H1 (cell line): ENCODE results near the gene LURAP1L. TPM values are rescaled to one million over a fixed set of nuclear protein-coding genes. Genes with fewer than 3 reads are reported as not detected.

Source experiments
- CTCF ChIA-PET: fragments of 300-600 bp; sonication (Branson Sonifier 250); formaldehyde crosslinking; loops from one replicate; lab custom pipeline; 2021; ENCODE audit not compliant: partially characterized antibody; lab: Charles Lee
- POLR2A ChIA-PET: fragments of 300-600 bp; sonication (Branson Sonifier 250); formaldehyde crosslinking; loops from one replicate; lab custom pipeline; 2021; ENCODE audit warnings: inconsistent platforms; ENCODE audit not compliant: partially characterized antibody; lab: Charles Lee
- DNase-seq, 2 experiments: peaks; one replicate each; pipeline versions ENCODE4 v3.0.0 to v3.0.0-alpha.2; 2010 to 2022; ENCODE audit warnings: low spot score in 2 of 2, low read depth in 1 of 2, mixed read lengths in 1 of 2
- FAIRE-seq: peaks from 2 replicates; lab custom pipeline; 2011; peaks lifted over from hg19 to GRCh38; lab: Jason Lieb, UNC
- H2AFZ ChIP-seq: 2 replicates; pipeline ENCODE4 v1.8.1; 2012; ENCODE audit warnings: low read length, inconsistent platforms
- H2AK5ac ChIP-seq: 2 replicates; pipeline ENCODE4 v1.6.1; 2013; ENCODE audit warnings: low read depth, low read length
- H2BK120ac ChIP-seq: replicated peaks from 2 replicates; pipeline ENCODE3; 2013; ENCODE audit warnings: low read depth, low read length, inconsistent platforms
- H2BK12ac ChIP-seq: 2 replicates; pipeline ENCODE4 v1.6.1; 2013; ENCODE audit warnings: low read depth, low read length
- H2BK15ac ChIP-seq: 2 replicates; pipeline ENCODE4 v1.6.1; 2013; ENCODE audit warnings: low read length
- H2BK20ac ChIP-seq: 2 replicates; pipeline ENCODE4 v1.6.1; 2013; ENCODE audit warnings: low read length
- H2BK5ac ChIP-seq: 2 replicates; pipeline ENCODE4 v1.6.1; 2013; ENCODE audit warnings: low read depth, low read length
- H3K14ac ChIP-seq: 2 replicates; pipeline ENCODE4 v1.6.1; 2013; ENCODE audit warnings: inconsistent platforms; ENCODE audit not compliant: insufficient read length
- H3K18ac ChIP-seq: 2 replicates; pipeline ENCODE4 v1.6.1; 2013; ENCODE audit warnings: low read length; ENCODE audit errors: extremely low read depth
- H3K23ac ChIP-seq: 2 replicates; pipeline ENCODE4 v1.6.1; 2013; ENCODE audit warnings: inconsistent platforms; ENCODE audit not compliant: insufficient read length
- H3K23me2 ChIP-seq: 2 replicates; pipeline ENCODE4 v1.6.1; 2013; ENCODE audit warnings: low read depth, low read length
- H3K27ac ChIP-seq: 2 replicates; pipeline ENCODE4 v1.6.1; 2011; ENCODE audit warnings: low read depth, low read length, inconsistent platforms
- H3K27me3 ChIP-seq, 4 experiments: replicated peaks in 1 of 4; 1 replicate in 1 of 4; 2 replicates in 3 of 4; pipeline versions ENCODE4 v1.6.1 to v1.8.1; 2011 to 2013; ENCODE audit warnings: low read length in 3 of 4, mild to moderate bottlenecking in 3 of 4, inconsistent platforms in 2 of 4, mixed read lengths in 2 of 4, moderate library complexity in 1 of 4; ENCODE audit not compliant: control insufficient read depth in 3 of 4, insufficient read depth in 3 of 4; ENCODE audit errors: extremely low read depth in 1 of 4
- H3K36me3 ChIP-seq, 4 experiments: 2 replicates each; pipeline versions ENCODE4 v1.6.1 to v1.8.1; 2011 to 2013; ENCODE audit warnings: mild to moderate bottlenecking in 4 of 4, low read length in 3 of 4, moderate library complexity in 2 of 4, control low read depth in 1 of 4, inconsistent platforms in 1 of 4; ENCODE audit not compliant: insufficient read depth in 4 of 4, control insufficient read depth in 2 of 4
- H3K4ac ChIP-seq: replicated peaks from 2 replicates; pipeline ENCODE3; 2013; ENCODE audit warnings: low read length, low read depth, mixed read lengths, inconsistent platforms; ENCODE audit not compliant: insufficient read length
- H3K4me1 ChIP-seq, 4 experiments: replicated peaks in 1 of 4; 1 replicate in 1 of 4; 2 replicates in 3 of 4; pipeline versions ENCODE4 v1.6.1 to v1.8.1; 2011 to 2013; ENCODE audit warnings: low read length in 3 of 4, inconsistent platforms in 2 of 4, mixed read lengths in 1 of 4; ENCODE audit not compliant: insufficient read depth in 4 of 4, control insufficient read depth in 3 of 4
- H3K4me2 ChIP-seq, 2 experiments: 2 replicates each; pipeline versions ENCODE4 v1.6.1 to v1.8.1; 2011 to 2013; ENCODE audit warnings: low read depth in 2 of 2, low read length in 2 of 2, control low read depth in 1 of 2, inconsistent platforms in 1 of 2, mild to moderate bottlenecking in 1 of 2; ENCODE audit not compliant: insufficient read depth in 1 of 2
- H3K4me3 ChIP-seq, 4 experiments: fragments of 200-600, 300-600 bp in 1 of 4; sonication (generic), shearing (Covaris generic), sonication (Bioruptor Twin) in 1 of 4; 2 replicates each; pipeline versions ENCODE4 v1.5.1 to v1.8.1; 2011 to 2016; ENCODE audit warnings: low read length in 4 of 4, low read depth in 3 of 4, control low read depth in 2 of 4, inconsistent platforms in 2 of 4, mild to moderate bottlenecking in 2 of 4, mixed read lengths in 1 of 4, moderate library complexity in 1 of 4; ENCODE audit not compliant: insufficient read depth in 2 of 4; ENCODE audit errors: extremely low read depth in 1 of 4
- H3K56ac ChIP-seq: replicated peaks from 2 replicates; pipeline ENCODE3; 2013; ENCODE audit warnings: low read depth, mild to moderate bottlenecking, mixed read lengths, low read length, inconsistent platforms; ENCODE audit not compliant: insufficient read length
- H3K79me1 ChIP-seq: 2 replicates; pipeline ENCODE4 v1.6.1; 2013; ENCODE audit warnings: low read depth, low read length, control low read depth
- H3K79me2 ChIP-seq, 2 experiments: 2 replicates each; pipeline versions ENCODE4 v1.6.1 to v1.8.1; 2012 to 2013; ENCODE audit warnings: low read length in 2 of 2, mild to moderate bottlenecking in 2 of 2, inconsistent platforms in 1 of 2; ENCODE audit not compliant: insufficient read depth in 2 of 2, control insufficient read depth in 1 of 2
- H3K9ac ChIP-seq, 4 experiments: replicated peaks in 1 of 4; 1 replicate in 1 of 4; 2 replicates in 3 of 4; pipeline versions ENCODE4 v1.6.1 to v1.8.1; 2011 to 2013; ENCODE audit warnings: low read depth in 3 of 4, low read length in 3 of 4, control low read depth in 2 of 4, mild to moderate bottlenecking in 2 of 4, moderate library complexity in 2 of 4, inconsistent platforms in 1 of 4; ENCODE audit errors: extremely low read depth in 1 of 4
- H3K9me3 ChIP-seq, 2 experiments: 2 replicates each; pipeline versions ENCODE4 v1.6.1 to v1.8.1; 2012 to 2013; ENCODE audit warnings: mild to moderate bottlenecking in 2 of 2, moderate library complexity in 2 of 2, control low read depth in 1 of 2, inconsistent platforms in 1 of 2, low read depth in 1 of 2, low read length in 1 of 2, mixed read lengths in 1 of 2; ENCODE audit not compliant: insufficient read depth in 2 of 2
- H4K20me1 ChIP-seq, 2 experiments: replicated peaks in 1 of 2; 2 replicates each; pipeline versions ENCODE3 to v1.8.1; 2011 to 2013; ENCODE audit warnings: inconsistent platforms in 2 of 2, low read length in 2 of 2, mild to moderate bottlenecking in 1 of 2; ENCODE audit not compliant: insufficient read depth in 2 of 2, control insufficient read depth in 1 of 2
- H4K5ac ChIP-seq: 2 replicates; pipeline ENCODE4 v1.6.1; 2013; ENCODE audit warnings: low read length, low read depth, mixed read lengths, inconsistent platforms; ENCODE audit not compliant: insufficient read length
- H4K8ac ChIP-seq: 2 replicates; pipeline ENCODE4 v1.8.0; 2013; ENCODE audit warnings: mild to moderate bottlenecking, moderate library complexity, low read length, inconsistent platforms; ENCODE audit not compliant: insufficient read depth; ENCODE audit errors: extremely low read depth
- H4K91ac ChIP-seq: replicated peaks from 2 replicates; pipeline ENCODE3; 2013; ENCODE audit warnings: low read length, mixed read lengths, inconsistent platforms; ENCODE audit not compliant: insufficient read length
- ASH2L ChIP-seq: fragments of 200-600, 300-600 bp; sonication (generic); IDR thresholded peaks from one replicate; pipeline ENCODE4 v1.7.1; 2017; ENCODE audit warnings: low read length
- CEBPB ChIP-seq: IDR thresholded peaks from 2 replicates; pipeline ENCODE4 v1.6.1; 2012; ENCODE audit warnings: low read depth, low read length
- CHD2 ChIP-seq: IDR thresholded peaks from 2 replicates; pipeline ENCODE4 v1.6.1; 2012; ENCODE audit warnings: low read length, improper control_type of control experiment
- CREB1 ChIP-seq: IDR thresholded peaks from 2 replicates; pipeline ENCODE4 v1.6.1; 2012; ENCODE audit warnings: inconsistent platforms
- EP300 ChIP-seq, 2 experiments: IDR thresholded peaks; 1 replicate in 1 of 2; 2 replicates in 1 of 2; pipeline ENCODE4 v1.6.1; 2011 to 2012; ENCODE audit warnings: low read depth in 2 of 2, low read length in 2 of 2, mild to moderate bottlenecking in 2 of 2, borderline replicate concordance in 1 of 2, inconsistent platforms in 1 of 2, moderate library complexity in 1 of 2
- GABPA ChIP-seq: IDR thresholded peaks from 2 replicates; pipeline ENCODE4 v1.6.1; 2011; ENCODE audit warnings: mild to moderate bottlenecking, low read length, moderate library complexity, borderline replicate concordance; ENCODE audit not compliant: insufficient read depth
- JUND ChIP-seq: IDR thresholded peaks from 2 replicates; pipeline ENCODE4 v1.6.1; 2011; ENCODE audit warnings: mild to moderate bottlenecking, improper control_type of control experiment, low read length
- RAD21 ChIP-seq, 2 experiments: IDR thresholded peaks in 1 of 2; conservative IDR thresholded peaks in 1 of 2; 2 replicates each; pipeline ENCODE4 v1.6.1; 2011; ENCODE audit warnings: low read depth in 2 of 2, low read length in 2 of 2, improper control_type of control experiment in 1 of 2, inconsistent platforms in 1 of 2, mild to moderate bottlenecking in 1 of 2, moderate library complexity in 1 of 2
- RBBP5 ChIP-seq: IDR thresholded peaks from 2 replicates; pipeline ENCODE4 v1.7.1; 2012; ENCODE audit warnings: low read depth, mild to moderate bottlenecking, inconsistent platforms, low read length, moderate library complexity, borderline replicate concordance
- RNF2 ChIP-seq: fragments of 200-900, 300-1000 bp; sonication (generic); IDR thresholded peaks from 2 replicates; pipeline ENCODE4 v1.7.1; 2016; ENCODE audit warnings: borderline replicate concordance, low read depth, mild to moderate bottlenecking, antibody characterized with exemption, low read length; ENCODE audit not compliant: poor library complexity, severe bottlenecking; ENCODE audit errors: missing control alignments
- RXRA ChIP-seq: IDR thresholded peaks from 2 replicates; pipeline ENCODE4 v1.6.1; 2011; ENCODE audit warnings: low read depth, mild to moderate bottlenecking, low read length, moderate library complexity; ENCODE audit not compliant: insufficient read depth
- SAP30 ChIP-seq: fragments of 300-600 bp; sonication (generic); IDR thresholded peaks from 2 replicates; pipeline ENCODE4 v1.7.1; 2012; ENCODE audit warnings: low read length, moderate library complexity, mild to moderate bottlenecking, inconsistent platforms; ENCODE audit not compliant: insufficient read depth, insufficient replicate concordance
- TBP ChIP-seq: IDR thresholded peaks from 2 replicates; pipeline ENCODE4 v1.6.1; 2011; ENCODE audit warnings: low read depth, low read length, improper control_type of control experiment
- TEAD4 ChIP-seq: IDR thresholded peaks from 2 replicates; pipeline ENCODE4 v1.6.1; 2012; ENCODE audit warnings: low read depth, low read length, inconsistent platforms, mixed read lengths
- WGBS, 2 experiments: shearing (Covaris generic) in 1 of 2; methylation state at CpG; one replicate each; pipeline versions ENCODE4 v1.1.6 to v1.1.7; 2013 to 2015; ENCODE audit warnings: low lambda C conversion rate in 2 of 2, mixed read lengths in 2 of 2, inconsistent platforms in 1 of 2, low coverage in 1 of 2, missing lambda C conversion rate in 1 of 2; ENCODE audit not compliant: insufficient replicate concordance in 2 of 2, insufficient coverage in 1 of 2, insufficient read length in 1 of 2; ENCODE audit errors: extremely low coverage in 1 of 2, missing lambda C conversion rate in 1 of 2; 5-methylcytosine and 5-hydroxymethylcytosine counted together
- polyA plus RNA-seq, 7 experiments: library from polyadenylated mRNA; depleted of rRNA in 3 of 7; stranded (reverse) in 5 of 7; unstranded in 2 of 7; fragments of >200 nt in 5 of 7; fragments of 200-250 nt in 2 of 7; gene quantifications; 1 replicate in 5 of 7; 2 replicates in 1 of 7; 4 replicates in 1 of 7; pipeline versions ENCODE4 v1.2.1 to v1.2.3, GENCODE V29; 2011 to 2013; ENCODE audit warnings: missing spikeins in 2 of 7, mixed read lengths in 2 of 7
- total RNA-seq: library from RNA; stranded (reverse); fragmentation: NEBNext Ultra II Directional; extraction: Animal tissue kit (Norgen Biotek cat#: 25700); gene quantifications from 2 replicates; pipeline ENCODE4 v1.2.1, GENCODE V29; 2021

Gene LURAP1L
- total and polyA plus RNA-seq, 2 of the 8 experiments (the other 6 are each of a cell fraction or from before 2014, with no cell fraction given): 0.63 to 1.2 TPM

DNA sequence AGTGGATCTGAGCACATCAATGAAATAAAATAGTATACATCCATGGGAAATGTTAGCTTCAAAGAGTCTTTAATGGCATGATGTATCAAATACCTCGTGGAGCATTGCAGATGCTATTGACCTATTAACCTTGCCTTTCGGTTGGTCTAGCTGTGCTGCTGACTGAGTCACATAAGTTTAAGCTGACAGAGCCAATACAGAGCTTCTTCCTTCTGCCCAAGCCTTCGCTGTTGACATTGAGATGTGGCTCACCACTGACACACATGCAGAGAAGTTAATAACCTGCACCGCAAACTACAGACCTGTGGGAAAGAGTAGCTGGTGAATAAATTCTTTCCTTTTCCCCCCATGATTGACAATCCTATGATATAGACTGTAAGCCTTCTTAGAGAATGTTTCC lies 78.2 kb downstream of the LURAP1L start:
- no peak for DNase-seq
- H3K27ac ChIP-seq: no peak overlapping the region
- H3K56ac ChIP-seq: no peak overlapping the region
- H3K23me2 ChIP-seq: no peaks in the 10 kb centered on the region
- H4K8ac ChIP-seq: no peak overlapping the region
- CTCF ChIA-PET: interaction anchor here (0.5 to 1.9 kb wide), 3 partner anchors 33 to 130 kb away, joined by 3 to 7 read pairs (median 3); no protein-coding TSS in a partner anchor
- POLR2A ChIA-PET: no interaction called here
- H3K36me3 ChIP-seq: no peaks in the 10 kb centered on the region
- no peak overlapping the region for H2BK12ac ChIP-seq
- H3K9ac ChIP-seq: no peak overlapping the region
- no peak overlapping the region for H3K23ac ChIP-seq
- H2AFZ ChIP-seq: no peak overlapping the region
- no peaks in the 10 kb centered on the region for H3K9me3 ChIP-seq
- H2AK5ac ChIP-seq: no peak overlapping the region
- no peak overlapping the region for H4K91ac ChIP-seq
- H3K4ac ChIP-seq: no peak overlapping the region
- no peak overlapping the region for H2BK20ac ChIP-seq
- H2BK120ac ChIP-seq: no peak overlapping the region
- no peaks in the 10 kb centered on the region for H4K20me1 ChIP-seq
- no peak for FAIRE-seq
- no peak overlapping the region for H2BK5ac ChIP-seq
- H3K79me1 ChIP-seq: no peaks in the 10 kb centered on the region
- H3K79me2 ChIP-seq: no peaks in the 10 kb centered on the region
- H3K27me3 ChIP-seq: no peaks in the 10 kb centered on the region
- no peak overlapping the region for H3K18ac ChIP-seq
- no peak overlapping the region for H2BK15ac ChIP-seq
- H4K5ac ChIP-seq: no peak overlapping the region
- no peak overlapping the region for H3K14ac ChIP-seq
- H3K4me3 ChIP-seq: no peak overlapping the region
- peaks cover 0 to 2% (median 0%) of the 10 kb centered on the region in 4 experiments; a peak in 1 of 7 replicates for H3K4me1 ChIP-seq
- WGBS, 2 experiments: 69% methylated on average over 4 of the region's 4 CpGs; no CpG with 5 or more reads in 1 of the 2 experiments
- H3K4me2 ChIP-seq: no peak overlapping the region
- no peak for TF ChIP-seq RBBP5
- no peak for TF ChIP-seq TBP
- TF ChIP-seq TEAD4: no peak
- TF ChIP-seq RNF2: no peak
- TF ChIP-seq CHD2: no peak
- no peak for TF ChIP-seq JUND
- no peak for TF ChIP-seq GABPA
- no peak for TF ChIP-seq CEBPB
- TF ChIP-seq CREB1: no peak
- TF ChIP-seq SAP30: no peak
- TF ChIP-seq ASH2L: no peak
- no peak for TF ChIP-seq EP300 (IDR thresholded peaks at IDR 0.05; ENCODE audit: borderline replicate concordance in 1 of 2, low read depth in 2 of 2, low read length in 2 of 2)
- no peak for TF ChIP-seq RAD21 (IDR thresholded peaks at IDR 0.05 in 1 of 2, conservative IDR thresholded peaks at IDR 0.05 in 1 of 2; ENCODE audit: low read depth in 2 of 2, low read length in 2 of 2)
- no peak for TF ChIP-seq RXRA
